ENCODE data around the gene AGAP3.

AGAP3 gene

GRCh38 chr7:151080522-151081169 lies 5.6 kb upstream of the AGAP3 start, which contains the start of gene FASTK:
TSS of gene FASTK (minus strand) at chr7:151080809. CDS start at chr7:151080766, 43 bp downstream.
- peak within 1 kb of the TSS; percentile 89 to 99 for H3K4me3 ChIP-seq (ENCODE audit: low read length in 2 of 2)
- peak; percentile 89 for DNase-seq (ENCODE audit: low spot score)
- peak within 1 kb of the TSS; percentile 76 for H3K4ac ChIP-seq (ENCODE audit: low read length)
- H2BK15ac ChIP-seq (ENCODE audit: low read length): peak within 1 kb of the TSS; percentile 97
- H3K14ac ChIP-seq (ENCODE audit: low read length): peak within 1 kb of the TSS; percentile 89
- peak within 1 kb of the TSS; percentile 54 for H2BK12ac ChIP-seq (ENCODE audit: low read length)
- WGBS, 2 donors (ENCODE audit: extremely low coverage in 2 of 2, insufficient read length in 2 of 2, insufficient replicate concordance in 1 of 2): no CpG with 5 or more reads among the region's 66 CpGs
- peak within 1 kb of the TSS; percentile 92 for H4K8ac ChIP-seq (ENCODE audit: low read depth, low read length)
- H3K9me3 ChIP-seq (replicated peaks in 1 of 2; ENCODE audit: control insufficient read depth in 2 of 2, insufficient read depth in 1 of 2, low read depth in 1 of 2, low read length in 2 of 2): peaks cover 0 to 3% of the 10 kb centered on the region in 2 donors
- peak within 1 kb of the TSS; percentile 61 for H3K27ac ChIP-seq (replicated peaks; ENCODE audit: low read length)
- peak within 1 kb of the TSS; percentile 96 for H3K4me2 ChIP-seq (ENCODE audit: insufficient read depth, low read length, poor library complexity, severe bottlenecking)
- H3K36me3 ChIP-seq (replicated peaks in 1 of 2; ENCODE audit: control insufficient read depth in 2 of 2, insufficient read depth in 2 of 2, low read length in 2 of 2): peaks cover 9 to 45% of the 10 kb centered on the region in 2 donors
- peak within 1 kb of the TSS; percentile 87 for H2BK5ac ChIP-seq (ENCODE audit: low read length)
- peak within 1 kb of the TSS; percentile 95 for H2AFZ ChIP-seq (ENCODE audit: low read length)
- H3K9ac ChIP-seq (ENCODE audit: low read depth, low read length, poor library complexity): peak within 1 kb of the TSS; percentile 100
- H3K18ac ChIP-seq (ENCODE audit: low read length): peak within 1 kb of the TSS; percentile 98
- peaks cover 19% of the 10 kb centered on the region for H3K79me1 ChIP-seq (ENCODE audit: low read depth, low read length)
- peak within 1 kb of the TSS; percentile 76 for H2BK120ac ChIP-seq (ENCODE audit: low read depth, low read length)
- H3K4me1 ChIP-seq (ENCODE audit: control insufficient read depth in 2 of 2, insufficient read depth in 1 of 2, low read depth in 1 of 2, low read length in 2 of 2): peaks cover 32 to 35% of the 10 kb centered on the region in 2 donors
- H3K27me3 ChIP-seq (ENCODE audit: control insufficient read depth in 3 of 3, insufficient read depth in 3 of 3, low read depth in 1 of 3, low read length in 3 of 3): peaks cover 0 to 2% (median 0%) of the 10 kb centered on the region in 3 experiments
- H2AK5ac ChIP-seq (ENCODE audit: low read depth, low read length): peak within 1 kb of the TSS; percentile 99
- peak within 1 kb of the TSS; percentile 97 for H4K91ac ChIP-seq (ENCODE audit: low read depth, low read length, poor library complexity)
- H3K23ac ChIP-seq (ENCODE audit: low read depth, low read length, poor library complexity): peak within 1 kb of the TSS; percentile 94

GRCh38 chr7:151081170-151082101 lies 4.8 kb upstream of the AGAP3 start:
- DNase-seq (ENCODE audit: low spot score): no peak
- H3K4me3 ChIP-seq (ENCODE audit: low read length in 2 of 2): peak overlapping the region; percentile 53 to 99
- peak overlapping the region; percentile 75 for H3K4me2 ChIP-seq (ENCODE audit: insufficient read depth, low read length, poor library complexity, severe bottlenecking)
- H2AK5ac ChIP-seq (ENCODE audit: low read depth, low read length): peak overlapping the region; percentile 94
- H3K9me3 ChIP-seq (replicated peaks in 1 of 2; ENCODE audit: control insufficient read depth in 2 of 2, insufficient read depth in 1 of 2, low read depth in 1 of 2, low read length in 2 of 2): peaks cover 0 to 3% of the 10 kb centered on the region in 2 donors
- H4K91ac ChIP-seq (ENCODE audit: low read depth, low read length, poor library complexity): no peak overlapping the region
- peak overlapping the region; percentile 85 for H3K18ac ChIP-seq (ENCODE audit: low read length)
- WGBS, 2 donors (ENCODE audit: extremely low coverage in 2 of 2, insufficient read length in 2 of 2, insufficient replicate concordance in 1 of 2): no CpG with 5 or more reads among the region's 64 CpGs
- no peak overlapping the region for H3K4ac ChIP-seq (ENCODE audit: low read length)
- H3K27me3 ChIP-seq (ENCODE audit: control insufficient read depth in 3 of 3, insufficient read depth in 3 of 3, low read depth in 1 of 3, low read length in 3 of 3): peaks cover 0 to 2% (median 0%) of the 10 kb centered on the region in 3 experiments
- H2BK15ac ChIP-seq (ENCODE audit: low read length): peak overlapping the region; percentile 67
- no peak overlapping the region for H4K8ac ChIP-seq (ENCODE audit: low read depth, low read length)
- peaks cover 28 to 38% of the 10 kb centered on the region in 2 donors for H3K4me1 ChIP-seq (ENCODE audit: control insufficient read depth in 2 of 2, insufficient read depth in 1 of 2, low read depth in 1 of 2, low read length in 2 of 2)
- H2AFZ ChIP-seq (ENCODE audit: low read length): peak overlapping the region; percentile 95
- H2BK5ac ChIP-seq (ENCODE audit: low read length): peak overlapping the region; percentile 22
- H3K27ac ChIP-seq (replicated peaks; ENCODE audit: low read length): peak overlapping the region; percentile 31
- peak overlapping the region; percentile 30 for H3K9ac ChIP-seq (ENCODE audit: low read depth, low read length, poor library complexity)
- peak overlapping the region; percentile 49 for H2BK12ac ChIP-seq (ENCODE audit: low read length)
- peak overlapping the region; percentile 94 for H3K23ac ChIP-seq (ENCODE audit: low read depth, low read length, poor library complexity)
- H3K36me3 ChIP-seq (replicated peaks in 1 of 2; ENCODE audit: control insufficient read depth in 2 of 2, insufficient read depth in 2 of 2, low read length in 2 of 2): peaks cover 4 to 37% of the 10 kb centered on the region in 2 donors
- no peak overlapping the region for H2BK120ac ChIP-seq (ENCODE audit: low read depth, low read length)
- peaks cover 19% of the 10 kb centered on the region for H3K79me1 ChIP-seq (ENCODE audit: low read depth, low read length)
- H3K14ac ChIP-seq (ENCODE audit: low read length): no peak overlapping the region

GRCh38 chr7:151082141-151083070 lies 3.9 kb upstream of the AGAP3 start:
- DNase-seq (ENCODE audit: low spot score): no peak
- peak overlapping the region; percentile 54 for H2BK12ac ChIP-seq (ENCODE audit: low read length)
- peaks cover 0 to 3% of the 10 kb centered on the region in 2 donors for H3K9me3 ChIP-seq (replicated peaks in 1 of 2; ENCODE audit: control insufficient read depth in 2 of 2, insufficient read depth in 1 of 2, low read depth in 1 of 2, low read length in 2 of 2)
- peak overlapping the region; percentile 93 for H3K18ac ChIP-seq (ENCODE audit: low read length)
- peak overlapping the region; percentile 84 to 99 for H3K4me3 ChIP-seq (ENCODE audit: low read length in 2 of 2)
- H3K36me3 ChIP-seq (replicated peaks in 1 of 2; ENCODE audit: control insufficient read depth in 2 of 2, insufficient read depth in 2 of 2, low read length in 2 of 2): peaks cover 4 to 27% of the 10 kb centered on the region in 2 donors
- H2BK120ac ChIP-seq (ENCODE audit: low read depth, low read length): peak overlapping the region; percentile 76
- H2AFZ ChIP-seq (ENCODE audit: low read length): peak overlapping the region; percentile 97
- peak overlapping the region; percentile 88 for H2BK15ac ChIP-seq (ENCODE audit: low read length)
- H3K14ac ChIP-seq (ENCODE audit: low read length): peak overlapping the region; percentile 7
- H3K4ac ChIP-seq (ENCODE audit: low read length): no peak overlapping the region
- H3K23ac ChIP-seq (ENCODE audit: low read depth, low read length, poor library complexity): peak overlapping the region; percentile 94
- H3K9ac ChIP-seq (ENCODE audit: low read depth, low read length, poor library complexity): peak overlapping the region; percentile 80
- peak overlapping the region; percentile 98 for H2AK5ac ChIP-seq (ENCODE audit: low read depth, low read length)
- H2BK5ac ChIP-seq (ENCODE audit: low read length): peak overlapping the region; percentile 56
- no peak overlapping the region for H4K91ac ChIP-seq (ENCODE audit: low read depth, low read length, poor library complexity)
- no peak overlapping the region for H3K27ac ChIP-seq (replicated peaks; ENCODE audit: low read length)
- peaks cover 19% of the 10 kb centered on the region for H3K79me1 ChIP-seq (ENCODE audit: low read depth, low read length)
- peaks cover 0 to 2% (median 0%) of the 10 kb centered on the region in 3 experiments for H3K27me3 ChIP-seq (ENCODE audit: control insufficient read depth in 3 of 3, insufficient read depth in 3 of 3, low read depth in 1 of 3, low read length in 3 of 3)
- peaks cover 28 to 38% of the 10 kb centered on the region in 2 donors for H3K4me1 ChIP-seq (ENCODE audit: control insufficient read depth in 2 of 2, insufficient read depth in 1 of 2, low read depth in 1 of 2, low read length in 2 of 2)
- WGBS, 2 donors (ENCODE audit: extremely low coverage in 2 of 2, insufficient read length in 2 of 2, insufficient replicate concordance in 1 of 2): no CpG with 5 or more reads among the region's 42 CpGs
- H4K8ac ChIP-seq (ENCODE audit: low read depth, low read length): no peak overlapping the region
- peak overlapping the region; percentile 92 for H3K4me2 ChIP-seq (ENCODE audit: insufficient read depth, low read length, poor library complexity, severe bottlenecking)

Measured in neuronal stem cell (in vitro differentiated cells).